MM.1S (cell line): ENCODE data around the gene CREG1.

Experiments
- EZH2 ChIP-seq: fragments of 300-600 bp; sonication (generic); optimal IDR thresholded peaks from 2 replicates; pipeline ENCODE3; 2017; ENCODE audit warnings: low read depth, mild to moderate bottlenecking, antibody characterized with exemption, low read length, mixed read lengths
- EZH2phosphoT487 ChIP-seq: fragments of 300-600 bp; sonication (generic); IDR thresholded peaks from 2 replicates; pipeline ENCODE4 v1.6.1; 2018; ENCODE audit warnings: antibody characterized with exemption, low read length
- TF ChIP-seq, protein P1 (sequence below): fragments of 300-600 bp; sonication (generic); IDR thresholded peaks from 2 replicates; pipeline ENCODE4 v1.5.1; 2016; ENCODE audit warnings: antibody characterized with exemption, low read length, mixed read lengths

- TF ChIP-seq, protein P1, sequence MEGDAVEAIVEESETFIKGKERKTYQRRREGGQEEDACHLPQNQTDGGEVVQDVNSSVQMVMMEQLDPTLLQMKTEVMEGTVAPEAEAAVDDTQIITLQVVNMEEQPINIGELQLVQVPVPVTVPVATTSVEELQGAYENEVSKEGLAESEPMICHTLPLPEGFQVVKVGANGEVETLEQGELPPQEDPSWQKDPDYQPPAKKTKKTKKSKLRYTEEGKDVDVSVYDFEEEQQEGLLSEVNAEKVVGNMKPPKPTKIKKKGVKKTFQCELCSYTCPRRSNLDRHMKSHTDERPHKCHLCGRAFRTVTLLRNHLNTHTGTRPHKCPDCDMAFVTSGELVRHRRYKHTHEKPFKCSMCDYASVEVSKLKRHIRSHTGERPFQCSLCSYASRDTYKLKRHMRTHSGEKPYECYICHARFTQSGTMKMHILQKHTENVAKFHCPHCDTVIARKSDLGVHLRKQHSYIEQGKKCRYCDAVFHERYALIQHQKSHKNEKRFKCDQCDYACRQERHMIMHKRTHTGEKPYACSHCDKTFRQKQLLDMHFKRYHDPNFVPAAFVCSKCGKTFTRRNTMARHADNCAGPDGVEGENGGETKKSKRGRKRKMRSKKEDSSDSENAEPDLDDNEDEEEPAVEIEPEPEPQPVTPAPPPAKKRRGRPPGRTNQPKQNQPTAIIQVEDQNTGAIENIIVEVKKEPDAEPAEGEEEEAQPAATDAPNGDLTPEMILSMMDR, result no peak
- TF ChIP-seq EZH2 (no peak), EZH2phosphoT487 (no peak)
These were observed 11.2 kb downstream of the CREG1 start for GRCh38 chr1:167542109-167543032.
